GM19395 (cell line): ENCODE measurements around the gene SLC1A3.
A peak's percentile ranks its signal among the peaks of the same experiment; 100 is the strongest.
"Not testable (repeated sequence)": the region's sequence is repeated elsewhere in the genome, so short reads cannot be mapped to it uniquely, and the experiment has no call there.

Experiments
- ATAC-seq: cut with Tn5 transposase; IDR thresholded peaks from one replicate; pipeline ENCODE4 v1.9.1; 2021; ENCODE audit warnings: mild to moderate bottlenecking, moderate library complexity; ENCODE audit not compliant: unreplicated experiment

The SLC1A3 gene

GRCh38 chr5:36606428-36607113 lies at the start of gene SLC1A3:
SLC1A3 (plus strand) TSS chr5:36606606; CDS start chr5:36608424, 1,818 bp downstream.
- peak; percentile 90 for ATAC-seq

DNA sequence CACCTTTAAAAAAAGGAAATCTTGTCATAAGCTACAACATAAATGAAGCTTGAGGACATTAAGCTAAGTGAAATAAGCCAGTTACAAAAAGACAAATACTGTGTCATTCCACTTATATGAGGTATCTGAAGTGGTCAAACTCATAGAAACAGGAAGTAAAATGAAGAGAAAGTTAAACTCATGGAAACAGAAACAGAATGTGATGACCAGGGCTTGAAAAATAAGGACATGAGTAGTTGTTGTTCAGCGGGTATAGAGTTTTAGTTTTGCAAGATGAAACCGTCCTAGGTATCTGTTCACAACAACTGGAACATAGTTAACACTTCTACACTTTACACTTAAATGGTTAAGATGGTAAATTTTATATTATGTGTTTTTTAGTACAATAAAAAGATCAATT lies 47.8 kb upstream of the SLC1A3 start:
- no peak for ATAC-seq

DNA sequence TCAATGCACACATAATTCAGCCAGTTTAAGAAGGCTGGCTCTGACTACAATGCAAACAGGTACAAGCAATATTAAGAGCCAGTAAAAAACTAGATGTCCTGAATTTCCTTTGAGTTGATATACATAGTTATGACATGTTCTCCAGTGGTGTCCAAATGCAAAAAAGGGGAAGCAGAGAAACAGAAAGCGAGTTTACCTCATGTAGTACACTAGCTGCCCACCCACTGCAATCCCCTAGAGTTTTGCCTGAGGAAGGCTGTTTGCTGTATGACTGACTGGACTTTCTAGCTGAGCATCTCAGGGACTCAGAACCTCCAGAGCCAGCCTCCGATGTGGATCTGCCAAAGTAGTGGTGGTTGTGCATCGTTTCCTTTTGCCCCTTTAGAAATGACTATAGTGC lies 44.8 kb upstream of the SLC1A3 start:
- no peak for ATAC-seq

- no peak for ATAC-seq
Observed at GRCh38 chr5:36569491-36569890, 36.9 kb upstream of the SLC1A3 start.

DNA sequence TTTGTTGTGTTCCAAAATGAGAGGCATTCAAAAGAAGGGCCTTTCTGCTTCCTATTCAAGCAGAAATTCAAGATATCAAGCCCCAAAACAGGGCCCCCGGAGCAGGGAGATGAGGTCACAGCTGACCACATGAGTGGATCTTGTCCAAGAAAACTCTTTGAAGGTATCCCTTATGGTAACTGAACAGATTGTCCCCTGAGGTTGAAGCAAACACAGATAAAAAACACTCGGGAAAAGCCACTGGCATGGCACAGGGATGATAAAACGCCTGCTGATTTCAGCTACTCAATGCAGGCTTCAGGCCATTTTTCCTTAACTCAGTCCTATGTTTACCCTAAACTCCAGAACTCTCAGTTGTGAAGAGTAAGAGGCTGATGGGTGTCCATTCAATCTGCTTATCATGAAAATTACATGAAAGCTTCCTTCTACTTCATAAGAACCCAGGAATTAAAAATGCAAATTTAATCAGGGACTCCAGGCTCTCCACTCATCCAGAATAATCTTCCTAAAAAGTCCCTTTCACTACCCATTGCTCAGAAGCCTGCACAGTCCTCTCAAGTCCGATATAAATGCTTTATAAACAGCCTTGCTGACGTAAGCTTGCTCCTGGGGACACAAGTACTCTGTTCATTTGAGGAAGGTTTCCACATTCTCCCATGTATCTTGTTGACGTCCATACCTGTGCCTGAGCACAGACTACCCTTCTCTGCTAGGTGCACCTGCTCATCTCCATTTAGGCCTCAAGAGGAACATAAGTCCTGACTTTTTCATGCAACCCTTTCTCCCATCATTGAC lies 35.9 kb upstream of the SLC1A3 start:
- ATAC-seq, result no peak

DNA sequence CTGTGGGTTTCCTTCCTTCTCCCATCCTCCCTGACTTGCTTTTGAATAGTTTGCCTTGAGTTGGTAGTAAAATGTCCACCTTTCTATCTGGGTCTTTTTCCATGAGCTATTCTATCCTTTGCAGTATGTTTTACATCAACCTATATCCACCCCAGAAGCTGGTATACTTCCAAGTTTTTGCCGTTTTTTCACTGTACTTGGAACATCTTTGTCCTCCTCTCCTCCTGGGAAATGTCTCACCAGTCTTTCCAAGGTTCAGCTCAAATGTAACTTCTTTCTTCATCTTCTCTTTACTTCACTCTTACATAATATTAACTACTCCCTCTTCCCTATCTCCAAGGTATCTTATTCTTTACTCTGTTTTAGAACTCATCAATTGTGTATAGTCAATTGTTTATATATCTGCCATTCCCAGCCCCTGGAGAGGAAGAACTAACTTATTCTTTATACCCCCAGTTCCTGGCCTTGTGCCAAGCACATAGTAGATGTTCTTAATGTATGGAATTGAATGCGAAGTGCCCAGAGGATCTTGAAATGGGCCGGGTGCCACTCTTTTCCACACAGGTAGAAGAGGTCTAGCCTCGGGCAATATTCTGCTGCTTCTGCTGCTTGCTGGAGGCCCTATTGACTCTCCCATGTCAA lies 34.9 kb upstream of the SLC1A3 start:
- no peak for ATAC-seq

GRCh38 chr5:36573438-36573837 lies 33.0 kb upstream of the SLC1A3 start:
- ATAC-seq, result no peak

- ATAC-seq, result no peak
Observed at GRCh38 chr5:36575361-36575781, 31.0 kb upstream of the SLC1A3 start.

- ATAC-seq, result no peak
Observed at GRCh38 chr5:36576721-36577120, 29.7 kb upstream of the SLC1A3 start.

DNA sequence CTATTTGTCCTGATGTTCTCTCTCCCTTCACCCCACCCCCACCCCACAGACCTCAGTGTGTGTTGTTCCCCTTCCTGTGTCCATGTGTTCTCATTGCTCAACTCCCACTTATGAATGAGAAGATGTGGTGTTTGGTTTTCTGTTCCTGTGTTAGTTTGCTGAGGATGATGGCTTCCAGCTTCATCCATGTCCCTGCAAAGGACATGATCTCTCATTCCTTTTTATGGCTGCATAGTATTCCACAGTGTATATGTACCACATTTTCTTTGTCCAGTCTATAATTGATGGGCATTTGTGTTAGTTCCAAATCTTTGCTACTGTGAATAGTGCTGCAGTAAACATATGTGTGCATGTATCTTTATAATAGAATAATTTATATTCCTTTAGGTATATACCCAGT lies 26.5 kb upstream of the SLC1A3 start:
- not testable (repeated sequence) for ATAC-seq

- no peak for ATAC-seq
Observed at GRCh38 chr5:36581070-36581469, 25.3 kb upstream of the SLC1A3 start.

- no peak for ATAC-seq
Observed at GRCh38 chr5:36584009-36584875, 22.2 kb upstream of the SLC1A3 start.

- no peak for ATAC-seq
Observed at GRCh38 chr5:36585701-36586100, 20.7 kb upstream of the SLC1A3 start.

- ATAC-seq, result no peak
Observed at GRCh38 chr5:36587354-36587753, 19.1 kb upstream of the SLC1A3 start.

DNA sequence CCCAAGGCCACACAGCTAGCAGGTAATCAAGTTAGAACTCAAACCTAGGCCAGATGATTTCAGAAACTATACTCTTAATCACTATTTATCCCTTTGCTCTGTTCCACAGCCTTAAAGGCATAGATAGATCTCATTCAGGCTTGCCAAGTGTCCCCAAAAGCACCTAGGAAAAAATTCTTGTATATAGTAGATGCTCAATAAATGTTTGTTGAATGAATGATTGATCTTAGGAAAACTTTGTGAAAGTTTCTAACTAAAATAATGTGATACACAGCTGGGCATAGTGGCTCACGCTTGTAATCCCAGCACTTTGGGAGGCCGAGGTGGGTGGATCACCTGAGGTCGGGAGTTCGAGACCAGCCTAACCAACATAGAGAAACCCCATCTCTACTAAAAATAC lies 16.7 kb upstream of the SLC1A3 start:
- ATAC-seq, result not testable (repeated sequence)

- no peak for ATAC-seq
Observed at GRCh38 chr5:36590513-36591286, 15.7 kb upstream of the SLC1A3 start.

DNA sequence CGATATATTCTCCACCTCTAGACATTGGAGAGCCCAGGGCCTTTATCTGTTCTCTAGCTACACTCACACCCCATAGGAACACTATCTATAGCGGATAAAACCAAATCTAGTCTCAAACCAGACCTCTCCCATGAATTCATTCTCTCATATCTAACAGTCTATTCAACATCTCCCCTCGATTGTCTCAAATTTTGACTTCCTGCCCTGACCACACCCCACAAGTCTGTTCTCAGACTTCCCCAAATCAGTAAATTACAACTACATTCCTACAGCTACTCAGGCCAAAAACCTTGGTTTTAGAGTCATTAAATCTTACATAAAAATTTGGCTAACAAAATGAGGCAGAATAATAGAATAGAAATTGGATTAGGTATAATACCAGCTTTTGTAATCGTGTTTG lies 12.5 kb upstream of the SLC1A3 start:
- no peak for ATAC-seq

DNA sequence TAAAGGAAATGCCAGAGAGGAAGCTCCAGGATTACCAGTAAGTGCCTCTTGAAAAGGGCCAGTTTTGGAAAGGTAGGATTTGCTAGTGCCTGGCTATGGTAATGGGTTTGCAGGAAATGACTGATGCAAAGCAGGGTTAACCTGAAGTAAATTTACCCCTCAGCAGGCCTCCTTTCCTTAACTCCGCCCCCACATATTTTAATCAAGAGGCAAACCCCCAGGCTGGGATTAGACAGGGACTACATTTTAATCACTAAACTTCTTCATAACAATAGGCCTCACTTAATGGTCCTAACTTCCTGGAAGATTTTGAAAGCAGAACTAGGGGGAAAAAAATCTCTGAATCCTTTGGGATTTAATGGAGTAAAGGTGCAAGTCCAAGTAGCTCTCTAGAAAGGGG lies 10.2 kb upstream of the SLC1A3 start:
- no peak for ATAC-seq

- no peak for ATAC-seq
Observed at GRCh38 chr5:36596756-36597155, 9.7 kb upstream of the SLC1A3 start.

GRCh38 chr5:36598045-36598444 lies 8.4 kb upstream of the SLC1A3 start:
- ATAC-seq, result no peak
